ENCODE measurements around the gene SERPINA3. TPM values are rescaled to one million over a fixed set of nuclear protein-coding genes. Genes with fewer than 3 reads are reported as not detected.

SERPINA3 gene
- total RNA-seq, 1 experiment from 2014 or later: 0.56 TPM

DNA sequence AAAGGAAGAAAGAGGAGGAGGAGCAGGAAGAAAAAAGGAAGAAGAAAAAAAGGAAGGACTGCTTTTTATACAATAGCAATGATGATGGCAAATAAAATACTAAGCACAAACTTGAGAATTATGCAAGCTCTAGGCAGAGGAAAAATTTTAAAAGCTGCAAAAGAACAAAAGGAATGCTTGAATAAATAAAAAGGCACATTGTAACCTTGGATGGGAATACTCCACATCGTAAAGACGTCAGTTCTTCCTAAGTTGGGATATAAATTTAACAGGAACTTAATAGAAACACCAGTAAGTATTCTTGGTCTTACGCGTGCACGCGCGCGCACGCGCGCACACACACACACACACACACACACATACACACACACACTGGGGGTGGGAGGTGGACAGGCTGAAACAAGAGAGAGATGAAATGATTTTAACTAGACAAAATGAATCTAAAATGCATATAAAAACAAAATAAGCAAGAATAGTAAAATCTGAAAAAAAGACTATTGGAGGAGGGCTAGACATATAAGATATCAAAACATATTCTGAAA, 43.0 kb downstream of the SERPINA3 start:
- DNase-seq (ENCODE audit: low spot score): no peak

DNA sequence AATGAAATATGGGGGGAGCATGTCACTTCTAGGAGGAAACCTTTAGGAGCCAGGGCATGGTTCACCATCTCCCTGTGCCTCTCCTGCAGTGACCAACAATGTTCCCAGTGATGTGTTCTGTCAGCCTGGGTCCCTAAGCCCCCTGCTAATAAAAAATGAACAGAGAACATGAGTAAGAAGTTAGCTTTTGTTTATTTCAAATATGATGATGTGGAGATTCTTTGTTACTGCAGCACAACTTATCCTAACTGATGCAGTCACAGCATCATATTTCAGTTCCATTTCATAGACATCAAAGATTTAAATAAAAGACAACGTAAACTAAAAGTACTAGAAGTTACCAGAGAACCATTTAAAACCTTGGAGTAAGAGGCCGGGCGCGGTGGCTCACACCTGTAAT, 43.9 kb downstream of the SERPINA3 start:
- no peak for DNase-seq (ENCODE audit: low spot score)

DNA sequence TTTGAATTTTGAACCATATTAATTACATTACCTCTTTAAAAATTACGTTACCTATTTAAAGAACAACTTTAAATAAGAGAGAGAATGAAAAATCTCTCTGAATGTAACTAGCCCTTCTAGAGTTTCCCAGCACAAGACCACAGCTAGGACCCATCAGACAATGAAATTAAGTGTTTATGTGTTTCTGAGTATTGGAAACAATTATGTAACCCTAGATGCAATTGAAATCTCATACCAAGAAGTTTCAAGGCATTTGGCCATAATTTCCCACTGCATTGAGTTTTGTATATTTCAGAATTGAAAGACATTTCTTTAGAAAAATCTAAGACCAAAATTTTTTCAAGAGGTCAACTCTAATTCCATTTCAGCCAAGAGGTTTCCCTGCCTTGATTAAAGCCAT, 47.1 kb downstream of the SERPINA3 start:
- DNase-seq (ENCODE audit: low spot score): no peak

DNA sequence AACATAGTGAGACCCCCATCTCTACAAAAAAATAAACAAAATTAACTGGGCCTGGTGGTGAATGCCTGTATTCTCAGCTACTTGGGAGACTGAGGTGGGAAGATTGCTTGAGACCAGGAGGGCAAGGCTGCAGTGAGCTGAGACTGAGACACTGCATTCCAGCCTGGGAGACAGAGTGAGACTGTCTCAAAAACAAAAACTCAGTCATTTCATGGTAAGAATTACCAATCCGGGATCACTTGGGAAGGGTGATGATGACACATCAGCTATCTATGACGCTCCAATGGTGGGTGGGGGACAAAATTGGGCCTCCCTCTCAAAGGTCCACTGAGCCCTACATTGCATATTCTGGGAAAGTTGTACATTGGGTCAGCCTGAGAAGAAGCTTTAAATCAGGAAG, 47.7 kb downstream of the SERPINA3 start:
- no peak for DNase-seq (ENCODE audit: low spot score)

GRCh38 chr14:94660306-94660946, 48.2 kb downstream of the SERPINA3 start:
- DNase-seq (ENCODE audit: low spot score): no peak

- DNase-seq (ENCODE audit: low spot score): no peak
These were observed 51.3 kb downstream of the SERPINA3 start for GRCh38 chr14:94663538-94663937.

- no peak for DNase-seq (ENCODE audit: low spot score)
These were observed 51.9 kb downstream of the SERPINA3 start for GRCh38 chr14:94663965-94664704.

GRCh38 chr14:94665121-94665520, 52.9 kb downstream of the SERPINA3 start:
- DNase-seq (ENCODE audit: low spot score): no peak

GRCh38 chr14:94665544-94665943, 53.4 kb downstream of the SERPINA3 start:
- DNase-seq (ENCODE audit: low spot score): no peak

DNA sequence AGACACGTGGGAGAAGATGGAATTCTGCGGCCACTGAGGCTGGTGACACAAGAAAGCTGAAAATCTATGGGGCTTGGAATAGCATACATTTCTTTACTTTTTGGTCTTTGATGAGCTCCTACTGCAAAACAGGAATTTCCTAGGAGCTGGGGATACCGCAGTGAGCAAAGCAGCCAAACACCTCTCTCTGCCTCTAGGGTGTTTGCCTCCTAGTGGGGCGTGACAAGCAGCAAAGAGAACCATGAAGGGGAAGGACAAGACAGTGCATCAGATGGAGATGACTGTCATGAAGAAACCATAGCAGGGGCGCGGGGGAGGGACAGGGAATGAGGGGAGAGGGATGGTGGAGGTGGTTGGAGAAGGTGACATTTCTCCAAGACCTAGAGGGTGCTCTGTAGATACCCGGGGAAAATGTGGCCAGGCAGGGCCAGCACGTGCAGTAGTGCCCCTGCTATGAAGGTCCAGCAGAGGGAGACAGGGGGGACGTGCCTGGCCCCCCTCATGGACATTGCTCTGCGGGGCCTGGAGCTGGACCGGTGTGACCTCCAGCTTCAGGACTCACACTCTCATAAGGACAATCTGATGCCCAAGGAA, 58.6 kb downstream of the SERPINA3 start:
- DNase-seq (ENCODE audit: low spot score): no peak

DNA sequence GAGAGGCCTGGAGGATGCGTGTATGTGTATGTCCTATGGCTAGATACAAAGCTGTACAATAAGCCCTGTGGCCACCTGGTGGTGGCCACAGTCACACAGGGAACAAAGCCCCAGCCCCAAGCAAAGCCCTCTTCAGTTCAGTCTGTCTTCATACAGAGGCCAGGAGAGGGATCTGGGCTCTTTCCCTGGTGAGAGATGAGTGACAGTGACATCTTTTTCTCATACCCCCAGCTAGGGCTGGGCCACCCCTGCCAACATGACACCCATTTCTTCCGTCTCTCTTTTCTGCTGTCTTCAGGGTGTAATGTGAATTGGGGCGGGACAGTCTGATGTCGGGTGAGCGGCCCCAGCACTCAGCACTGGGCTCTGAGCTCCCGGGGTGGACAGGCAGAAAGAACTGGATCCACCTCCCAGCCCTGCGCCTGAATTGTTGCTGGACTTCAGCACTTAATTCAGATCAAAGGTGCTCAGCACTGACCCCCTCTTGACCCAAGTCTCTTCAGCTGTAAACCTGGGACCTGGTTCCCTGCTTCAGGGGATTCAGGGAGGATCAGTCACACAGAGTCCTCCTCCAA, 59.8 kb downstream of the SERPINA3 start:
- DNase-seq (ENCODE audit: low spot score): no peak

- DNase-seq (ENCODE audit: low spot score): no peak
These were observed 60.9 kb downstream of the SERPINA3 start for GRCh38 chr14:94673071-94673470.

Other genes with a start within 250 kb of the SERPINA3 start
- gene SERPINA2, start 245.7 kb upstream of the SERPINA3 start, total RNA-seq (2014; rRNA removed; shearing (Covaris generic)): not detected in 2 replicates
- 0.99 and 3.2 TPM in 2 replicates for gene SERPINA1, start 223.8 kb upstream of the SERPINA3 start, total RNA-seq (2014; rRNA removed; shearing (Covaris generic))
- gene SERPINA11, start 159.6 kb upstream of the SERPINA3 start, total RNA-seq (2014; rRNA removed; shearing (Covaris generic)): not detected in 2 replicates
- not detected in 2 replicates for gene SERPINA9, start 136.2 kb upstream of the SERPINA3 start, total RNA-seq (2014; rRNA removed; shearing (Covaris generic))
- gene SERPINA12, start 102.9 kb upstream of the SERPINA3 start, total RNA-seq (2014; rRNA removed; shearing (Covaris generic)): not detected in 2 replicates
- gene SERPINA4, start 50.9 kb upstream of the SERPINA3 start, total RNA-seq (2014; rRNA removed; shearing (Covaris generic)): not detected in 2 replicates
- 1.6 and 1.7 TPM in 2 replicates for gene SERPINA5, start 31.0 kb upstream of the SERPINA3 start, total RNA-seq (2014; rRNA removed; shearing (Covaris generic))
- 2.8 and 4.4 TPM in 2 replicates for gene GSC, start 157.7 kb downstream of the SERPINA3 start, total RNA-seq (2014; rRNA removed; shearing (Covaris generic))

Measured in H4 (cell line).